GM23338 (cell line): ENCODE results near the gene ZXDA.

ENCODE experiments used
- CREB1 ChIP-seq: fragments of 250-450 bp; sonication (Bioruptor Pico); IDR thresholded peaks from 2 replicates; pipeline ENCODE4 v1.5.0; 2020; ENCODE audit warnings: low read depth, mild to moderate bottlenecking, moderate library complexity
- EZH2 ChIP-seq: fragments of 200-600 bp; sonication (generic); IDR thresholded peaks from one replicate; pipeline ENCODE4 v1.8.0; 2017; ENCODE audit warnings: antibody characterized with exemption, mild to moderate bottlenecking, low read depth; ENCODE audit not compliant: unreplicated experiment
- EZH2phosphoT487 ChIP-seq: fragments of 200-600 bp; sonication (generic); IDR thresholded peaks from one replicate; pipeline ENCODE4 v1.8.1; 2018; ENCODE audit warnings: antibody characterized with exemption; ENCODE audit not compliant: unreplicated experiment
- POLR2AphosphoS5 ChIP-seq: IDR thresholded peaks from 2 replicates; pipeline ENCODE4 v1.6.1; 2016; ENCODE audit warnings: antibody characterized with exemption, low read depth
- TF ChIP-seq, protein P1 (sequence below), 2 experiments: fragments of 200-600 bp in 1 of 2; sonication (generic) in 1 of 2; conservative IDR thresholded peaks; 2 replicates each; pipeline versions ENCODE4 v1.5.1 to v1.6.1; 2016 to 2017; ENCODE audit warnings: antibody characterized with exemption in 2 of 2, low read depth in 2 of 2, mild to moderate bottlenecking in 2 of 2, moderate library complexity in 1 of 2
- TF ChIP-seq, protein P2 (sequence below): IDR thresholded peaks from one replicate; pipeline ENCODE4 v1.6.1; 2018; ENCODE audit warnings: antibody characterized with exemption; ENCODE audit not compliant: unreplicated experiment

DNA sequence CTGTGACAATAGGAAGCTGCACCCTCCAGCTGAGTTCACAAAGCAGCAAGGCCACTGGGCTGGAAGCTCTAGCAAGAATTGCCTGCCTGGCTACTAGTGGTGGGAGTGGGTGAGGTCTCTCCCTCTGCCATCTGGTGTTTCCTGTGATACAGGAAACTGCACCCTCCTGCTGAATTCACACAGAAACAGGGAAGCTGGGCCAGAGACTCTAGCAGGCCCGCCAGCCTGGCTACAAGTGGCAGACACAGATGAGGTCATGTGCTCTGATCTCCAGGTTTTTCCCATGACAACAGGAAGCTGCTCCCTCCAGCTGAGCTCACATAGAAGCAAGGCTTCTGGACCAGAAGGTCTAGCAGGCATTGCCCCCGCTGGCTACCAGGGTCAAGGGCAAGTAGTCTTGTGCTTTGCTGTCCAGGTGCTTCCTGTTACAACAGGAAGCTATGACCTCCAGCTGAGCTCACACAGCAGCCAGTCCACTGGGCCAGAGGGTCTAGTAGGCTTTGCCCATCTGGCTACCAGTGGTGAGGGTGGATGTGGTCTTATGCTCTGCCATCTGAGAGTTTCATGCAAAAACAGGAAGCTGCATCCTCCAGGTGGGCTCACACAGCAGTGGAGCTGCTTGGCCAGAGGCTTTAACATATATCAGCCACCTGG is 41.5 kb upstream of the ZXDA start:
- TF ChIP-seq EZH2 = no peak
- TF ChIP-seq, protein P1, sequence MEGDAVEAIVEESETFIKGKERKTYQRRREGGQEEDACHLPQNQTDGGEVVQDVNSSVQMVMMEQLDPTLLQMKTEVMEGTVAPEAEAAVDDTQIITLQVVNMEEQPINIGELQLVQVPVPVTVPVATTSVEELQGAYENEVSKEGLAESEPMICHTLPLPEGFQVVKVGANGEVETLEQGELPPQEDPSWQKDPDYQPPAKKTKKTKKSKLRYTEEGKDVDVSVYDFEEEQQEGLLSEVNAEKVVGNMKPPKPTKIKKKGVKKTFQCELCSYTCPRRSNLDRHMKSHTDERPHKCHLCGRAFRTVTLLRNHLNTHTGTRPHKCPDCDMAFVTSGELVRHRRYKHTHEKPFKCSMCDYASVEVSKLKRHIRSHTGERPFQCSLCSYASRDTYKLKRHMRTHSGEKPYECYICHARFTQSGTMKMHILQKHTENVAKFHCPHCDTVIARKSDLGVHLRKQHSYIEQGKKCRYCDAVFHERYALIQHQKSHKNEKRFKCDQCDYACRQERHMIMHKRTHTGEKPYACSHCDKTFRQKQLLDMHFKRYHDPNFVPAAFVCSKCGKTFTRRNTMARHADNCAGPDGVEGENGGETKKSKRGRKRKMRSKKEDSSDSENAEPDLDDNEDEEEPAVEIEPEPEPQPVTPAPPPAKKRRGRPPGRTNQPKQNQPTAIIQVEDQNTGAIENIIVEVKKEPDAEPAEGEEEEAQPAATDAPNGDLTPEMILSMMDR (conservative IDR thresholded peaks at IDR 0.05; ENCODE audit: low read depth in 2 of 2) = no peak
- TF ChIP-seq, protein P2, sequence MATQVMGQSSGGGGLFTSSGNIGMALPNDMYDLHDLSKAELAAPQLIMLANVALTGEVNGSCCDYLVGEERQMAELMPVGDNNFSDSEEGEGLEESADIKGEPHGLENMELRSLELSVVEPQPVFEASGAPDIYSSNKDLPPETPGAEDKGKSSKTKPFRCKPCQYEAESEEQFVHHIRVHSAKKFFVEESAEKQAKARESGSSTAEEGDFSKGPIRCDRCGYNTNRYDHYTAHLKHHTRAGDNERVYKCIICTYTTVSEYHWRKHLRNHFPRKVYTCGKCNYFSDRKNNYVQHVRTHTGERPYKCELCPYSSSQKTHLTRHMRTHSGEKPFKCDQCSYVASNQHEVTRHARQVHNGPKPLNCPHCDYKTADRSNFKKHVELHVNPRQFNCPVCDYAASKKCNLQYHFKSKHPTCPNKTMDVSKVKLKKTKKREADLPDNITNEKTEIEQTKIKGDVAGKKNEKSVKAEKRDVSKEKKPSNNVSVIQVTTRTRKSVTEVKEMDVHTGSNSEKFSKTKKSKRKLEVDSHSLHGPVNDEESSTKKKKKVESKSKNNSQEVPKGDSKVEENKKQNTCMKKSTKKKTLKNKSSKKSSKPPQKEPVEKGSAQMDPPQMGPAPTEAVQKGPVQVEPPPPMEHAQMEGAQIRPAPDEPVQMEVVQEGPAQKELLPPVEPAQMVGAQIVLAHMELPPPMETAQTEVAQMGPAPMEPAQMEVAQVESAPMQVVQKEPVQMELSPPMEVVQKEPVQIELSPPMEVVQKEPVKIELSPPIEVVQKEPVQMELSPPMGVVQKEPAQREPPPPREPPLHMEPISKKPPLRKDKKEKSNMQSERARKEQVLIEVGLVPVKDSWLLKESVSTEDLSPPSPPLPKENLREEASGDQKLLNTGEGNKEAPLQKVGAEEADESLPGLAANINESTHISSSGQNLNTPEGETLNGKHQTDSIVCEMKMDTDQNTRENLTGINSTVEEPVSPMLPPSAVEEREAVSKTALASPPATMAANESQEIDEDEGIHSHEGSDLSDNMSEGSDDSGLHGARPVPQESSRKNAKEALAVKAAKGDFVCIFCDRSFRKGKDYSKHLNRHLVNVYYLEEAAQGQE = no peak
- TF ChIP-seq CREB1 (CRISPR knock-in tag) = no peak
- TF ChIP-seq POLR2AphosphoS5 = no peak
- TF ChIP-seq EZH2phosphoT487 = no peak
